Stomach smooth muscle (tissue), 2 donors: ENCODE results near the gene PGM2.

ENCODE experiments used
- H3K27ac ChIP-seq: one replicate; pipeline ENCODE4 v1.7.0; 2013; ENCODE audit warnings: mild to moderate bottlenecking, low read length, inconsistent platforms
- H3K27me3 ChIP-seq, 2 donors: one replicate each; pipeline ENCODE4 v1.7.0; 2013; ENCODE audit warnings: low read length in 2 of 2; ENCODE audit not compliant: insufficient read depth in 2 of 2, control insufficient read depth in 1 of 2
- H3K36me3 ChIP-seq, 2 donors: one replicate each; pipeline ENCODE4 v1.7.0; 2013; ENCODE audit warnings: low read length in 2 of 2; ENCODE audit not compliant: control insufficient read depth in 2 of 2, insufficient read depth in 2 of 2
- H3K4me1 ChIP-seq: one replicate; pipeline ENCODE4 v1.7.0; 2013; ENCODE audit warnings: low read length; ENCODE audit not compliant: control insufficient read depth, insufficient read depth
- H3K4me3 ChIP-seq, 2 donors: one replicate each; pipeline ENCODE4 v1.7.0; 2013; ENCODE audit warnings: low read length in 2 of 2
- H3K9ac ChIP-seq, 2 donors: one replicate each; pipeline ENCODE4 v1.7.0; 2013; ENCODE audit warnings: low read length in 2 of 2, mild to moderate bottlenecking in 1 of 2
- H3K9me3 ChIP-seq, 2 donors: one replicate each; pipeline ENCODE4 v1.7.0; 2013; ENCODE audit warnings: low read length in 2 of 2; ENCODE audit not compliant: control insufficient read depth in 2 of 2
- donor health status: healthy.
- donor health status: Pancreatic carcinoma.

PGM2 gene

DNA sequence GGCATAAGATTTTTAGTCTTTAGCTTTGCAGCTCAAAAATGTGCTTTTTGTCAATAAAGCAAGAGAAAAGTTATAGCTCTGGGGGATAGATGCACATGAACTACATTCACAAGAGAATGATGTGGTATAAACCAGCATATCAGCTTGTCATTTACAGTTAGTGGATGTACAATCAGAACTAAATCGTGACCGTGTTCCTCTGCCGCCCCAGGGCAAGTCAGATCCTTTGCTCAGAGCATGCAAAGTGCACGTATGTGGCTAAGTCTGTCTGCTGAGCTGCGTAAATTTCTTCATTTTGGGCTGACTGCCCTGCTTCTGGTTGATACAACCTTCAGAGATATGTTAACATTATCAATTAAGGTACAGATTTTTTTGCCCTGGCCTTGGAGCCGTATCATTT, 9.3 kb downstream of the PGM2 start:
- peaks cover 44 to 55% of the 10 kb centered on the region in 2 donors for H3K36me3 ChIP-seq
- no peaks in the 10 kb centered on the region for H3K27me3 ChIP-seq

DNA sequence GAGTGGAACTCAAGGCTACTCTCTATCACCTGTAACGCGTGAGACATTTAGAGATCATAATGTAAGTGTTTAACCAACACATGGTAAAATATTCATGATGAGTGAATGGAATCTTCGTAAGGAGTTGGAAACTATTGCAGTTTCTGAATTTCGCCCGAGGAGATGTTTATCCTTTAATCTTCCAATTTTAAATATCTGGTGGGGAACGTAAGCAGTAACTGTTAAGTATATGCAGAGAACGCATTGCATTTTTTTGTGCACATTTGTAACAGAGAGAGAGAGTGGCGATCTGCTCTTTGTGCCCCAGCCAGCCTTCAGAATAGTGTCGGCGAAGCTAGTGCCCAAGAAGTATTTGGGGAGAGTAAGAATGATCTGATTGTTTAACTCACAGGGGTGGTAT, 9.8 kb downstream of the PGM2 start:
- no peak overlapping the region for H3K27ac ChIP-seq
- peaks cover 46 to 55% of the 10 kb centered on the region in 2 donors for H3K36me3 ChIP-seq
- H3K9ac ChIP-seq, result no peak overlapping the region
- H3K9me3 ChIP-seq, result no peaks in the 10 kb centered on the region
- no peaks in the 10 kb centered on the region for H3K27me3 ChIP-seq
- H3K4me1 ChIP-seq, result peaks cover 9% of the 10 kb centered on the region
- H3K4me3 ChIP-seq, result no peak overlapping the region

More for the DNA sequence above, 9.3 kb downstream of the PGM2 start:
- Histone ChIP-seq H3K4me3 (no peak overlapping the region), H3K27ac (no peak overlapping the region), H3K4me1 (peaks cover 9% of the 10 kb centered on the region), H3K9ac (no peak overlapping the region), H3K9me3 (no peaks in the 10 kb centered on the region)

DNA sequence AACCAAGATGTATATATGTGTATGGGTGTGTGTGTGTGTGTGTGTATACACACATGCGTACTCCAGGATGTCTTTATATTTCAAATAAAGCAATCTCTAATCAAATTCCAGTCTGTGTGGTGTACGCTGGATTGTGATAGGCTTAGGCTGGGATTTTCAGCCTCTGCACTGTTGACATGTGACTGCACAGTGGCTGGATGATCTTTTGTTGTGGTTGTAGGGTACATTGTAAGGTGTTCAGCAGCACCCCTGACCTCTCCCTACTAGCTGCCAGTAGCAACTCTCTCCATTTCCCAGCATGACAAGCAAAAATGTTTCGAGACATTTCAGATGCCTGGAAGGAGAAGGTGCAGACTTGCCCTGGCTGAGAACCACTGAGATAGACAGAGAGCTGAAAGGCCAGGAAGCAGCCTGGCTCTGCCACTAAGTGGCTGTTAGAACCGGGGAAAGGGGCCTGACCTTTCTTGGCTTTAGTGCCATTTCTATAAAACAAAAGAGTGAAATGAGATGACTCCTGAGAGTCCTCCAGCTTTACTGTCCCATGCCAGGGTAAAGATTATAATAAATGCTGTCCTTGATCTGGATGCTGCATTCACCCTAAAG, 10.5 kb downstream of the PGM2 start:
- Histone ChIP-seq H3K27ac (peak overlapping the region; percentile 58), H3K36me3 (peaks cover 47 to 54% of the 10 kb centered on the region in 2 donors), H3K9ac (no peak overlapping the region), H3K4me3 (no peak overlapping the region), H3K9me3 (no peaks in the 10 kb centered on the region), H3K4me1 (peaks cover 9% of the 10 kb centered on the region), H3K27me3 (no peaks in the 10 kb centered on the region)

GRCh38 chr4:37837446-37837845, 11.0 kb downstream of the PGM2 start:
- Histone ChIP-seq H3K36me3 (peaks cover 43 to 50% of the 10 kb centered on the region in 2 donors), H3K27ac (peak overlapping the region; percentile 58), H3K9ac (no peak overlapping the region), H3K4me3 (no peak overlapping the region), H3K4me1 (peaks cover 9% of the 10 kb centered on the region), H3K27me3 (no peaks in the 10 kb centered on the region), H3K9me3 (no peaks in the 10 kb centered on the region)

GRCh38 chr4:37839426-37839825, 12.9 kb downstream of the PGM2 start:
- Histone ChIP-seq H3K27ac (no peak overlapping the region), H3K36me3 (peaks cover 39 to 47% of the 10 kb centered on the region in 2 donors)

GRCh38 chr4:37844204-37844603, 17.7 kb downstream of the PGM2 start:
- no peaks in the 10 kb centered on the region for H3K27me3 ChIP-seq
- H3K4me3 ChIP-seq, result no peak overlapping the region
- H3K27ac ChIP-seq, result no peak overlapping the region
- H3K4me1 ChIP-seq, result no peaks in the 10 kb centered on the region
- no peaks in the 10 kb centered on the region for H3K9me3 ChIP-seq
- H3K9ac ChIP-seq, result no peak overlapping the region
- peaks cover 41 to 53% of the 10 kb centered on the region in 2 donors for H3K36me3 ChIP-seq

More at GRCh38 chr4:37839426-37839825, 12.9 kb downstream of the PGM2 start:
- H3K27me3 ChIP-seq, result no peaks in the 10 kb centered on the region
- H3K9ac ChIP-seq, result no peak overlapping the region
- H3K9me3 ChIP-seq, result no peaks in the 10 kb centered on the region
- H3K4me1 ChIP-seq, result peaks cover 9% of the 10 kb centered on the region
- H3K4me3 ChIP-seq, result no peak overlapping the region

DNA sequence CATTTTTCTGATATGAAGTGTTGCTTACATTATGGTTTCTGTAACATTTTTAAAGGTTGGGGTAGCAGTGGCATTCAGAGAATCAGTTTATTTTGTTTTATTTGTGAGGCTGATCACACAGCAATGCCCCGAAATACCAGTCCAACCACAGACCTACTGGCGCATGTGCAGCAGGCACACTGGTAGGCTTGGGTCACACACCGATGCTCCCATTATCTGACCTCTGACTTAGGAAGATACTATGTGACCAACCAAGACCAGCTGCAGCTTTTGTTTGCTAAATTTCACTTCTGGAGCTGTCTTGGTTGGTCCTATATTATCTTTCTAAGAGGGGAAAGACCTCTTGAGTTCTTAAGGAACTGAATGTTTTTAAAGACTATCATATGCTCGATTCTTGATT, 18.7 kb downstream of the PGM2 start:
- Histone ChIP-seq H3K4me1 (no peaks in the 10 kb centered on the region), H3K9ac (no peak overlapping the region), H3K9me3 (no peaks in the 10 kb centered on the region), H3K36me3 (peaks cover 37 to 51% of the 10 kb centered on the region in 2 donors), H3K27me3 (no peaks in the 10 kb centered on the region), H3K4me3 (no peak overlapping the region), H3K27ac (no peak overlapping the region)

DNA sequence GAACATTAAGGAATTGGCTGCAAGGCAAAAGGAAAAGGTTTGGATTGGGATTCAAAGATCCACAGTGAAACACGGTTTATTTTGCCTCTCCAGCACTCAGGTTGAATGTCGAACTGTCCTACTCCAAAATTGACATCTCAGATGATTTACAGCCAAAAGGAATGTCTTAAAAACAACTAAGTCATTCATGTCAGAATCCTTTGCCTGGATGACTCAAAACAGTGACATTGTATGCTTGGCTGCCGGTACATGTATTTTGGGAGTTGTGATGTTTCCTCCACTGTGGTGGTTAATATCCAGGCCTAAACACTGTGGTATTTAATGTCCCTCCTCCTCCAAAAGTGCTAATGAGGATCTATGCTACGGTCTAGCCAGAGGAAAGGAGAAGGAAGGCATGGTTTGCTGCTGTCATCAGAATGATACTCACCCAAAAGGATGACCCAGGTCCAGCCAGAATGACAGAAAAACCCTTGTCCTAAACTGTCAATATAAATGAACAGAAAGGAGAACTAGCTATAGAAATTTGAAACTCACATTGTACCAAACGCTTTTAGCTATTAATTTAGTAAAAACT, 20.9 kb downstream of the PGM2 start:
- H3K9me3 ChIP-seq, result no peaks in the 10 kb centered on the region
- no peak overlapping the region for H3K27ac ChIP-seq
- no peak overlapping the region for H3K4me3 ChIP-seq
- no peak overlapping the region for H3K9ac ChIP-seq
- H3K36me3 ChIP-seq, result peaks cover 36 to 48% of the 10 kb centered on the region in 2 donors
- no peaks in the 10 kb centered on the region for H3K27me3 ChIP-seq
- no peaks in the 10 kb centered on the region for H3K4me1 ChIP-seq

DNA sequence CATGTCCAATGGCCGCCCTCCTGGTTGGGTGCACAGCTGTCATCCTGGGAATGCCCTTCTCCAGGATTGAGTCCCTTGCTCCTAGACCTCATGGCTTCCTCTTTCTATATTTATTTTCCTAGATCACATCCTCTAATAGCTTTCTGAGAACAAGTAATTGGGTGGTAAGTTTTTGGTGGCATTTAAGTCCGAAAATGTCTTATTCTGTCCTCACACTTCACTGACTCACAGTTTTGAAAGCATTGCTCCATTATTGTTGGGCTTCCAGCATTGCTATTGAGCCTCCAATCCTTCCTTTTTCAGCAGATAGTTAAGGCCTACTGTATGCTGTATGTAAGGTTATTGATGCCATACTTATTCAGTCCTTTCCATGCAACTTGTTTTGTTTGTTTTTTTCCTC, 25.9 kb downstream of the PGM2 start:
- peaks cover 28 to 35% of the 10 kb centered on the region in 2 donors for H3K36me3 ChIP-seq

GRCh38 chr4:37858112-37858511, 31.6 kb downstream of the PGM2 start:
- no peaks in the 10 kb centered on the region for H3K27me3 ChIP-seq
- no peaks in the 10 kb centered on the region for H3K9me3 ChIP-seq
- H3K27ac ChIP-seq, result no peak overlapping the region
- peaks cover 16 to 17% of the 10 kb centered on the region in 2 donors for H3K36me3 ChIP-seq
- H3K4me1 ChIP-seq, result no peaks in the 10 kb centered on the region
- H3K4me3 ChIP-seq, result no peak overlapping the region
- no peak overlapping the region for H3K9ac ChIP-seq

More for the DNA sequence above, 25.9 kb downstream of the PGM2 start:
- no peaks in the 10 kb centered on the region for H3K27me3 ChIP-seq
- no peak overlapping the region for H3K9ac ChIP-seq
- H3K4me3 ChIP-seq, result no peak overlapping the region
- no peaks in the 10 kb centered on the region for H3K4me1 ChIP-seq
- H3K9me3 ChIP-seq, result no peaks in the 10 kb centered on the region
- H3K27ac ChIP-seq, result no peak overlapping the region

GRCh38 chr4:37858872-37859271, 32.4 kb downstream of the PGM2 start:
- no peaks in the 10 kb centered on the region for H3K4me1 ChIP-seq
- no peaks in the 10 kb centered on the region for H3K27me3 ChIP-seq
- H3K36me3 ChIP-seq, result peaks cover 13 to 22% of the 10 kb centered on the region in 2 donors
- H3K9me3 ChIP-seq, result no peaks in the 10 kb centered on the region
- no peak overlapping the region for H3K4me3 ChIP-seq
- H3K9ac ChIP-seq, result no peak overlapping the region
- no peak overlapping the region for H3K27ac ChIP-seq
